ENCODE measurements around the gene CPAMD8. TPM values are rescaled to one million over a fixed set of nuclear protein-coding genes. Genes with fewer than 3 reads are reported as not detected.

The CPAMD8 gene
- total and polyA plus RNA-seq, 2 of the 8 experiments (the other 6 are each of a cell fraction or from before 2014, with no cell fraction given): 6.1 to 9.2 TPM

- TF ChIP-seq CHD7 (IDR thresholded peaks at IDR 0.05; ENCODE audit: insufficient replicate concordance, low read length) (no peak), TEAD4 (IDR thresholded peaks at IDR 0.05; ENCODE audit: low read depth, low read length) (no peak), CBX8 (IDR thresholded peaks at IDR 0.05; ENCODE audit: borderline replicate concordance, low read depth, low read length) (no peak), KDM5A (IDR thresholded peaks at IDR 0.05; ENCODE audit: low read length) (no peak), BRCA1 (IDR thresholded peaks at IDR 0.05; ENCODE audit: low read depth, low read length) (no peak)
Observed at GRCh38 chr19:17035842-17036424, 9.3 kb upstream of the CPAMD8 start (continued).

All from H1 (cell line).